Measurements from ENCODE around the gene GEMIN7. TPM values are rescaled to one million over a fixed set of nuclear protein-coding genes. Genes with fewer than 3 reads are reported as not detected.
A peak's percentile ranks its signal among the peaks of the same experiment; 100 is the strongest.

The GEMIN7 gene
- total RNA-seq, 1 donor from 2014 or later: 46.0 TPM

- DNase-seq (ENCODE audit: low read depth): no peak
- Mint-ChIP-seq H3K9me3 (ENCODE audit: unreplicated experiment) (no peaks in the 10 kb centered on the region), H3K36me3 (ENCODE audit: low read depth, unreplicated experiment) (peaks cover 7% of the 10 kb centered on the region), H3K4me3 (ENCODE audit: unreplicated experiment) (no peak overlapping the region), H3K4me1 (ENCODE audit: low read depth, unreplicated experiment) (peaks cover 48% of the 10 kb centered on the region), H3K27me3 (ENCODE audit: low read depth, unreplicated experiment) (no peaks in the 10 kb centered on the region), H3K27ac (ENCODE audit: unreplicated experiment) (no peak overlapping the region)
- Histone ChIP-seq H3K27me3 (ENCODE audit: insufficient read depth, low read length) (no peaks in the 10 kb centered on the region), H3K79me2 (ENCODE audit: insufficient read depth, low read length) (peaks cover 95% of the 10 kb centered on the region), H3K36me3 (ENCODE audit: insufficient read depth, low read length) (no peaks in the 10 kb centered on the region), H3K27ac (ENCODE audit: low read depth, low read length) (no peak overlapping the region), H3K9ac (ENCODE audit: low read length) (no peak overlapping the region), H4K20me1 (ENCODE audit: insufficient read depth, low read length) (peaks cover 95% of the 10 kb centered on the region), H3K4me3 (ENCODE audit: insufficient read depth, low read depth, low read length) (no peak overlapping the region), H3K4me1 (ENCODE audit: insufficient read depth, low read length) (peaks cover 49% of the 10 kb centered on the region), H3K4me2 (ENCODE audit: low read length) (no peak overlapping the region), H2AFZ (ENCODE audit: low read depth, low read length) (no peak overlapping the region), H3K9me3 (ENCODE audit: insufficient read depth, low read depth, low read length) (no peaks in the 10 kb centered on the region)
- no peak for FAIRE-seq
- no peak for TF ChIP-seq CTCF (IDR thresholded peaks at IDR 0.05; ENCODE audit: insufficient read depth, low read depth, low read length)
- no peak for TF ChIP-seq EZH2 (IDR thresholded peaks at IDR 0.05; ENCODE audit: insufficient read depth, low read length)
Observed at GRCh38 chr19:45102481-45102880, 23.4 kb downstream of the GEMIN7 start.

GRCh38 chr19:45103156-45103507 lies 24.1 kb downstream of the GEMIN7 start:
- no peak overlapping the region for H3K27ac ChIP-seq (ENCODE audit: low read depth, low read length)
- no peaks in the 10 kb centered on the region for H3K36me3 ChIP-seq (ENCODE audit: insufficient read depth, low read length)
- TF ChIP-seq EZH2 (IDR thresholded peaks at IDR 0.05; ENCODE audit: insufficient read depth, low read length): no peak
- no peak for TF ChIP-seq CTCF (IDR thresholded peaks at IDR 0.05; ENCODE audit: insufficient read depth, low read depth, low read length)
- no peaks in the 10 kb centered on the region for H3K27me3 Mint-ChIP-seq (ENCODE audit: low read depth, unreplicated experiment)
- no peak overlapping the region for H3K9ac ChIP-seq (ENCODE audit: low read length)
- no peak overlapping the region for H2AFZ ChIP-seq (ENCODE audit: low read depth, low read length)
- H3K4me2 ChIP-seq (ENCODE audit: low read length): peak overlapping the region; percentile 59
- H3K9me3 Mint-ChIP-seq (ENCODE audit: unreplicated experiment): no peaks in the 10 kb centered on the region
- peaks cover 7% of the 10 kb centered on the region for H3K36me3 Mint-ChIP-seq (ENCODE audit: low read depth, unreplicated experiment)
- no peak for FAIRE-seq
- no peak for DNase-seq (ENCODE audit: low read depth)
- no peak overlapping the region for H3K4me3 ChIP-seq (ENCODE audit: insufficient read depth, low read depth, low read length)
- peaks cover 43% of the 10 kb centered on the region for H3K4me1 Mint-ChIP-seq (ENCODE audit: low read depth, unreplicated experiment)
- no peaks in the 10 kb centered on the region for H3K27me3 ChIP-seq (ENCODE audit: insufficient read depth, low read length)
- H4K20me1 ChIP-seq (ENCODE audit: insufficient read depth, low read length): peaks cover 95% of the 10 kb centered on the region
- H3K4me3 Mint-ChIP-seq (ENCODE audit: unreplicated experiment): no peak overlapping the region
- H3K4me1 ChIP-seq (ENCODE audit: insufficient read depth, low read length): peaks cover 42% of the 10 kb centered on the region
- no peak overlapping the region for H3K27ac Mint-ChIP-seq (ENCODE audit: unreplicated experiment)
- H3K79me2 ChIP-seq (ENCODE audit: insufficient read depth, low read length): peaks cover 95% of the 10 kb centered on the region
- H3K9me3 ChIP-seq (ENCODE audit: insufficient read depth, low read depth, low read length): no peaks in the 10 kb centered on the region

GRCh38 chr19:45103508-45104319 lies 24.7 kb downstream of the GEMIN7 start:
- no peak for FAIRE-seq
- H3K9me3 ChIP-seq (ENCODE audit: insufficient read depth, low read depth, low read length): no peaks in the 10 kb centered on the region
- H3K27me3 Mint-ChIP-seq (ENCODE audit: low read depth, unreplicated experiment): no peaks in the 10 kb centered on the region
- no peaks in the 10 kb centered on the region for H3K27me3 ChIP-seq (ENCODE audit: insufficient read depth, low read length)
- peak overlapping the region; percentile 59 for H3K4me2 ChIP-seq (ENCODE audit: low read length)
- H2AFZ ChIP-seq (ENCODE audit: low read depth, low read length): no peak overlapping the region
- no peak overlapping the region for H3K4me3 ChIP-seq (ENCODE audit: insufficient read depth, low read depth, low read length)
- H4K20me1 ChIP-seq (ENCODE audit: insufficient read depth, low read length): peaks cover 95% of the 10 kb centered on the region
- peaks cover 7% of the 10 kb centered on the region for H3K36me3 Mint-ChIP-seq (ENCODE audit: low read depth, unreplicated experiment)
- TF ChIP-seq CTCF (IDR thresholded peaks at IDR 0.05; ENCODE audit: insufficient read depth, low read depth, low read length) (no peak), EZH2 (IDR thresholded peaks at IDR 0.05; ENCODE audit: insufficient read depth, low read length) (no peak)
- H3K79me2 ChIP-seq (ENCODE audit: insufficient read depth, low read length): peaks cover 95% of the 10 kb centered on the region
- no peak overlapping the region for H3K9ac ChIP-seq (ENCODE audit: low read length)
- H3K27ac Mint-ChIP-seq (ENCODE audit: unreplicated experiment): no peak overlapping the region
- H3K27ac ChIP-seq (ENCODE audit: low read depth, low read length): no peak overlapping the region
- no peak for DNase-seq (ENCODE audit: low read depth)
- H3K36me3 ChIP-seq (ENCODE audit: insufficient read depth, low read length): no peaks in the 10 kb centered on the region
- no peak overlapping the region for H3K4me3 Mint-ChIP-seq (ENCODE audit: unreplicated experiment)
- no peaks in the 10 kb centered on the region for H3K9me3 Mint-ChIP-seq (ENCODE audit: unreplicated experiment)
- peaks cover 37% of the 10 kb centered on the region for H3K4me1 Mint-ChIP-seq (ENCODE audit: low read depth, unreplicated experiment)
- peaks cover 37% of the 10 kb centered on the region for H3K4me1 ChIP-seq (ENCODE audit: insufficient read depth, low read length)

All from astrocyte (in vitro differentiated cells and primary cell).